Caco-2 (cell line): ENCODE measurements around the gene AMZ1. TPM values are rescaled to one million over a fixed set of nuclear protein-coding genes. Genes with fewer than 3 reads are reported as not detected.

Experiments
- BruUV-seq: library from RNA; stranded (reverse); fragments of 400-500 nt; replicated peaks from 2 replicates; lab custom pipeline; 2021; lab: Mats Ljungman, UMichigan
- CTCF ChIA-PET: fragments of 300-600 bp; sonication (Branson Sonifier 250); formaldehyde crosslinking; loops from one replicate; lab custom pipeline; 2022; ENCODE audit warnings: antibody characterized with exemption; lab: Charles Lee
- POLR2A ChIA-PET: fragments of 300-600 bp; sonication (Branson Sonifier 250); formaldehyde crosslinking; loops from one replicate; lab custom pipeline; 2022; ENCODE audit warnings: antibody characterized with exemption; lab: Charles Lee
- DNase-seq, 2 experiments: peaks; one replicate each; pipeline versions ENCODE4 v3.0.0 to v3.0.0-alpha.2; 2020 to 2022
- H3K27me3 ChIP-seq: replicated peaks from 2 replicates; pipeline ENCODE4 v1.6.0; 2011; ENCODE audit warnings: low read length; ENCODE audit not compliant: control insufficient read depth, insufficient read depth
- H3K36me3 ChIP-seq: 2 replicates; pipeline ENCODE4 v1.5.1; 2011; ENCODE audit warnings: low read length; ENCODE audit not compliant: control insufficient read depth, insufficient read depth
- H3K4me1 ChIP-seq: fragments of 250-450 bp; sonication (Bioruptor Pico); 2 replicates; pipeline ENCODE4 v1.5.1; 2020; ENCODE audit warnings: mild to moderate bottlenecking
- H3K4me3 ChIP-seq: 2 replicates; pipeline ENCODE4 v1.5.1; 2011; ENCODE audit warnings: low read depth, mild to moderate bottlenecking, control low read depth, low read length
- H3K9me3 ChIP-seq: fragments of 250-450 bp; sonication (Bioruptor Pico); 2 replicates; pipeline ENCODE4 v1.5.1; 2020; ENCODE audit warnings: mild to moderate bottlenecking, moderate library complexity
- H3K27ac Mint-ChIP-seq: one replicate; pipeline ENCODE4 v1.8.0; 2022; ENCODE audit warnings: mixed read lengths; ENCODE audit not compliant: unreplicated experiment
- H3K27me3 Mint-ChIP-seq: one replicate; pipeline ENCODE4 v1.8.0; 2022; ENCODE audit warnings: mixed read lengths; ENCODE audit not compliant: insufficient read depth, unreplicated experiment
- H3K36me3 Mint-ChIP-seq: one replicate; pipeline ENCODE4 v1.8.0; 2022; ENCODE audit warnings: mild to moderate bottlenecking, mixed read lengths; ENCODE audit not compliant: insufficient read depth, unreplicated experiment
- H3K4me1 Mint-ChIP-seq: one replicate; pipeline ENCODE4 v1.8.0; 2022; ENCODE audit warnings: low read depth, mixed read lengths; ENCODE audit not compliant: unreplicated experiment
- H3K4me3 Mint-ChIP-seq: one replicate; pipeline ENCODE4 v1.8.0; 2022; ENCODE audit warnings: mild to moderate bottlenecking, moderate library complexity, mixed read lengths; ENCODE audit not compliant: unreplicated experiment
- H3K9me3 Mint-ChIP-seq: one replicate; pipeline ENCODE4 v1.8.0; 2022; ENCODE audit warnings: mixed read lengths; ENCODE audit not compliant: unreplicated experiment
- CTCF ChIP-seq, 2 experiments: fragments of 200-600 bp in 1 of 2; IDR thresholded peaks; 1 replicate in 1 of 2; 2 replicates in 1 of 2; pipeline versions ENCODE4 v1.5.1 to v1.8.0; 2011 to 2022; ENCODE audit warnings: antibody characterized with exemption in 1 of 2, control low read depth in 1 of 2, inconsistent platforms in 1 of 2, low read depth in 1 of 2, low read length in 1 of 2, mild to moderate bottlenecking in 1 of 2, moderate library complexity in 1 of 2; ENCODE audit not compliant: insufficient read depth in 1 of 2, severe bottlenecking in 1 of 2, unreplicated experiment in 1 of 2
- intact Hi-C: fragments of 100-400 bp; cut with micrococcal nuclease; formaldehyde crosslinking; loops from one replicate; pipeline ENCODE4 v1.10.0; 2022; ENCODE audit not compliant: unreplicated experiment
- total RNA-seq: library from RNA; stranded (reverse); gene quantifications from 2 replicates; pipeline ENCODE4 v1.2.3, GENCODE V29; 2022

The AMZ1 gene
- total RNA-seq, 1 experiment from 2014 or later, result 0.11 TPM

- Mint-ChIP-seq H3K36me3 (no peaks in the 10 kb centered on the region), H3K27me3 (no peaks in the 10 kb centered on the region), H3K27ac (no peak overlapping the region), H3K4me1 (no peaks in the 10 kb centered on the region), H3K9me3 (no peaks in the 10 kb centered on the region), H3K4me3 (no peak overlapping the region)
- ChIA-PET POLR2A (no interaction called here), CTCF (interaction anchor here (0.7 kb wide), 1 partner anchor 8 kb away, joined by 3 read pairs; no protein-coding TSS in a partner anchor)
- no peak for TF ChIP-seq CTCF (IDR thresholded peaks at IDR 0.05; ENCODE audit: insufficient read depth in 1 of 2, low read depth in 1 of 2, low read length in 1 of 2, severe bottlenecking in 1 of 2, unreplicated experiment in 1 of 2)
- Histone ChIP-seq H3K4me3 (no peak overlapping the region), H3K27me3 (no peaks in the 10 kb centered on the region), H3K9me3 (no peaks in the 10 kb centered on the region), H3K4me1 (0 out of 2 replicates have a peak, but pooled peaks cover 3% of the 10 kb centered on the region), H3K36me3 (peaks cover 2% of the 10 kb centered on the region; the same call in 1 of the 2 replicates)
- DNase-seq, result no peak
- no TSS peak for BruUV-seq
- intact Hi-C loops, result loop anchor here (10.0 kb wide), 1 partner anchor 666 kb away; the partner anchor contains the start of gene SDK1
Measured at GRCh38 chr7:2639181-2639681, 48.8 kb upstream of the AMZ1 start.

GRCh38 chr7:2639695-2640481, 48.1 kb upstream of the AMZ1 start:
- CTCF ChIA-PET, result interaction anchor here (0.7 kb wide), 1 partner anchor 9 kb away, joined by 3 read pairs; no protein-coding TSS in a partner anchor
- no peak overlapping the region for H3K27ac Mint-ChIP-seq
- BruUV-seq, result no TSS peak
- H3K4me3 Mint-ChIP-seq, result no peak overlapping the region
- Histone ChIP-seq H3K4me1 (0 out of 2 replicates have a peak, but pooled peaks cover 3% of the 10 kb centered on the region), H3K9me3 (no peaks in the 10 kb centered on the region), H3K36me3 (peaks cover 2% of the 10 kb centered on the region; the same call in 1 of the 2 replicates), H3K4me3 (no peak overlapping the region), H3K27me3 (no peaks in the 10 kb centered on the region)
- H3K4me1 Mint-ChIP-seq, result no peaks in the 10 kb centered on the region
- H3K27me3 Mint-ChIP-seq, result no peaks in the 10 kb centered on the region
- TF ChIP-seq CTCF (IDR thresholded peaks at IDR 0.05; ENCODE audit: insufficient read depth in 1 of 2, low read depth in 1 of 2, low read length in 1 of 2, severe bottlenecking in 1 of 2, unreplicated experiment in 1 of 2), result no peak
- H3K36me3 Mint-ChIP-seq, result no peaks in the 10 kb centered on the region
- intact Hi-C loops, result loop anchor here (10.0 kb wide), 1 partner anchor 665 kb away; the partner anchor contains the start of gene SDK1
- POLR2A ChIA-PET, result no interaction called here
- H3K9me3 Mint-ChIP-seq, result no peaks in the 10 kb centered on the region
- no peak for DNase-seq

GRCh38 chr7:2640482-2640830, 47.5 kb upstream of the AMZ1 start:
- H3K9me3 Mint-ChIP-seq, result no peaks in the 10 kb centered on the region
- Histone ChIP-seq H3K27me3 (no peaks in the 10 kb centered on the region), H3K9me3 (no peaks in the 10 kb centered on the region), H3K36me3 (peaks cover 2% of the 10 kb centered on the region; the same call in 1 of the 2 replicates), H3K4me3 (no peak overlapping the region), H3K4me1 (0 out of 2 replicates have a peak, but pooled peaks cover 3% of the 10 kb centered on the region)
- DNase-seq, result no peak
- ChIA-PET CTCF (no interaction called here), POLR2A (no interaction called here)
- no peak overlapping the region for H3K27ac Mint-ChIP-seq
- no peaks in the 10 kb centered on the region for H3K27me3 Mint-ChIP-seq
- no peaks in the 10 kb centered on the region for H3K4me1 Mint-ChIP-seq
- no peak overlapping the region for H3K4me3 Mint-ChIP-seq
- intact Hi-C loops, result no loop called here
- BruUV-seq, result no TSS peak
- TF ChIP-seq CTCF (IDR thresholded peaks at IDR 0.05; ENCODE audit: insufficient read depth in 1 of 2, low read depth in 1 of 2, low read length in 1 of 2, severe bottlenecking in 1 of 2, unreplicated experiment in 1 of 2), result no peak
- no peaks in the 10 kb centered on the region for H3K36me3 Mint-ChIP-seq
